HepG2 (cell line): ENCODE data around the gene FAM3D. TPM values are rescaled to one million over a fixed set of nuclear protein-coding genes. Genes with fewer than 3 reads are reported as not detected.

ENCODE experiments used
- ATAC-seq: fragments of 200-7000 bp; cut with Tn5 transposase; 3 replicates; pipeline ENCODE4 v1.9.1; 2020; ENCODE audit warnings: mild to moderate bottlenecking, moderate library complexity
- BruUV-seq: library from RNA; stranded (reverse); fragments of 400-500 nt; replicated peaks from 2 replicates; lab custom pipeline; 2021; lab: Mats Ljungman, UMichigan
- CTCF ChIA-PET: fragments of 300-600 bp; formaldehyde crosslinking; extraction: SDS; loops from one replicate; lab custom pipeline; 2021; ENCODE audit warnings: low total read pairs, inconsistent platforms, low intra/inter-chr PET ratio; lab: Yijun Ruan, JAX
- POLR2A ChIA-PET: fragments of 350-600 bp; sonication (Branson Sonifier 250); formaldehyde crosslinking; loops from one replicate; lab custom pipeline; 2020; ENCODE audit warnings: antibody characterized with exemption, inconsistent platforms; lab: Yijun Ruan, JAX
- DNase-seq: peaks from one replicate; pipeline ENCODE4 v3.0.0-alpha.2; 2015; ENCODE audit warnings: low spot score
- FAIRE-seq: peaks from 3 replicates; lab custom pipeline; 2011; peaks lifted over from hg19 to GRCh38; lab: Jason Lieb, UNC
- H2AFZ ChIP-seq: one replicate; pipeline ENCODE4 v1.6.1; 2011; ENCODE audit warnings: low read length, inconsistent platforms
- H3K27ac ChIP-seq: fragments of 300-600 bp; 3 replicates; pipeline ENCODE4 v1.8.0; 2011; ENCODE audit warnings: mixed run types, mild to moderate bottlenecking, mixed read lengths, low read length, inconsistent platforms; ENCODE audit not compliant: insufficient read depth; ENCODE audit errors: extremely low read length
- H3K27me3 ChIP-seq, 2 experiments: fragments of 200-600 bp in 1 of 2; 2 replicates in 1 of 2; 3 replicates in 1 of 2; pipeline versions ENCODE4 v1.6.0 to v1.8.0; 2011; ENCODE audit warnings: low read length in 2 of 2, mild to moderate bottlenecking in 2 of 2, moderate library complexity in 2 of 2, inconsistent platforms in 1 of 2; ENCODE audit not compliant: insufficient read depth in 2 of 2, control insufficient read depth in 1 of 2
- H3K36me3 ChIP-seq, 2 experiments: fragments of 200-600 bp in 1 of 2; replicated peaks in 1 of 2; 2 replicates in 1 of 2; 3 replicates in 1 of 2; pipeline versions ENCODE4 v1.5.1 to v1.8.0; 2011; ENCODE audit warnings: low read length in 2 of 2, inconsistent platforms in 1 of 2; ENCODE audit not compliant: insufficient read depth in 2 of 2, control insufficient read depth in 1 of 2
- H3K4me1 ChIP-seq: 2 replicates; pipeline ENCODE4 v1.5.1; 2012; ENCODE audit warnings: low read length, inconsistent platforms; ENCODE audit not compliant: insufficient read depth
- H3K4me2 ChIP-seq: 2 replicates; pipeline ENCODE4 v1.6.0; 2011; ENCODE audit warnings: low read depth, low read length, inconsistent platforms
- H3K4me3 ChIP-seq, 3 experiments: fragments of 200-600 bp in 1 of 3; sonication (generic), shearing (Covaris generic) in 1 of 3; replicated peaks in 1 of 3; 2 replicates each; pipeline ENCODE4 v1.5.1; 2011 to 2016; ENCODE audit warnings: low read length in 3 of 3, inconsistent platforms in 2 of 3, low read depth in 2 of 3, mild to moderate bottlenecking in 2 of 3, control low read depth in 1 of 3, mixed read lengths in 1 of 3; ENCODE audit not compliant: insufficient read depth in 1 of 3
- H3K79me2 ChIP-seq: one replicate; pipeline ENCODE4 v1.6.1; 2011; ENCODE audit warnings: low read length, inconsistent platforms; ENCODE audit not compliant: insufficient read depth
- H3K9ac ChIP-seq: 2 replicates; pipeline ENCODE4 v1.6.0; 2011; ENCODE audit warnings: mild to moderate bottlenecking, low read depth, low read length, inconsistent platforms; ENCODE audit not compliant: insufficient read depth
- H3K9me3 ChIP-seq: 2 replicates; pipeline ENCODE4 v1.5.1; 2012; ENCODE audit warnings: mild to moderate bottlenecking, low read length
- H4K20me1 ChIP-seq: 2 replicates; pipeline ENCODE4 v1.6.0; 2011; ENCODE audit warnings: inconsistent platforms, mild to moderate bottlenecking, low read length, moderate library complexity; ENCODE audit not compliant: insufficient read depth
- CEBPG ChIP-seq: IDR thresholded peaks from 2 replicates; pipeline ENCODE4 v1.6.1; 2016
- EHMT2 ChIP-seq: fragments of 200-600 bp; sonication (generic); IDR thresholded peaks from 2 replicates; pipeline ENCODE4 v1.7.0; 2017; ENCODE audit warnings: antibody characterized with exemption, low read depth, low read length, borderline replicate concordance
- HDAC6 ChIP-seq: fragments of 200-600 bp; sonication (generic); IDR thresholded peaks from 2 replicates; pipeline ENCODE4 v1.7.0; 2017; ENCODE audit warnings: mild to moderate bottlenecking, antibody characterized with exemption, low read length, low read depth
- KLF15 ChIP-seq: sonication (generic); formaldehyde crosslinking; IDR thresholded peaks from 2 replicates; pipeline ENCODE4 v1.8.1; 2023; ENCODE audit warnings: borderline replicate concordance, mild to moderate bottlenecking, inconsistent platforms, missing genetic modification reagents, mixed read lengths
- RFX3 ChIP-seq: IDR thresholded peaks from 2 replicates; pipeline ENCODE4 v1.6.1; 2016; ENCODE audit warnings: missing biosample characterization, missing genetic modification reagents
- RNF219 ChIP-seq: sonication (generic); formaldehyde crosslinking; IDR thresholded peaks from 2 replicates; pipeline ENCODE4 v1.5.0; 2020; ENCODE audit warnings: mild to moderate bottlenecking, missing genetic modification reagents
- SIX4 ChIP-seq: sonication (generic); formaldehyde crosslinking; IDR thresholded peaks from 2 replicates; pipeline ENCODE4 v1.4.0; 2020; ENCODE audit warnings: missing genetic modification reagents
- SMARCE1 ChIP-seq: fragments of 450-650 bp; IDR thresholded peaks from 2 replicates; pipeline ENCODE4 v1.6.1; 2017; ENCODE audit warnings: borderline replicate concordance
- ZBTB25 ChIP-seq: IDR thresholded peaks from 2 replicates; pipeline ENCODE4 v1.6.1; 2018; ENCODE audit warnings: missing genetic modification reagents
- ZFP41 ChIP-seq: sonication (generic); formaldehyde crosslinking; IDR thresholded peaks from 2 replicates; pipeline ENCODE4 v1.4.0; 2020; ENCODE audit warnings: mild to moderate bottlenecking, missing genetic modification reagents, borderline replicate concordance
- ZNF337 ChIP-seq: sonication (generic); formaldehyde crosslinking; IDR thresholded peaks from 2 replicates; pipeline ENCODE4 v1.5.1; 2020; ENCODE audit warnings: missing genetic modification reagents, low read depth, mild to moderate bottlenecking, borderline replicate concordance
- ZNF556 ChIP-seq: sonication (generic); formaldehyde crosslinking; IDR thresholded peaks from 2 replicates; pipeline ENCODE4 v1.4.0; 2020; ENCODE audit warnings: mild to moderate bottlenecking, missing genetic modification reagents, borderline replicate concordance
- ZNF615 ChIP-seq: sonication (generic); formaldehyde crosslinking; IDR thresholded peaks from 2 replicates; pipeline ENCODE4 v1.5.0; 2020; ENCODE audit warnings: mild to moderate bottlenecking, missing genetic modification reagents, borderline replicate concordance
- ZNF747 ChIP-seq: sonication (generic); formaldehyde crosslinking; IDR thresholded peaks from 2 replicates; pipeline ENCODE4 v1.8.1; 2023; ENCODE audit warnings: missing genetic modification reagents, mild to moderate bottlenecking, borderline replicate concordance
- ZNF816 ChIP-seq: sonication (generic); formaldehyde crosslinking; IDR thresholded peaks from 2 replicates; pipeline ENCODE4 v1.8.0; 2022; ENCODE audit warnings: missing genetic modification reagents, mild to moderate bottlenecking, borderline replicate concordance
- ZSCAN30 ChIP-seq: sonication (generic); formaldehyde crosslinking; IDR thresholded peaks from 2 replicates; pipeline ENCODE4 v1.5.0; 2020; ENCODE audit warnings: mild to moderate bottlenecking, missing genetic modification reagents
- WGBS: methylation state at CpG from one replicate; pipeline ENCODE4 v1.1.6; 2017; ENCODE audit warnings: low lambda C conversion rate; 5-methylcytosine and 5-hydroxymethylcytosine counted together
- in situ Hi-C: cut with HindIII; loops from 2 replicates; pipeline ENCODE4 v1.10.0; 2017; ENCODE audit warnings: low pct_unique_long_range_greater_than_20kb; ENCODE audit not compliant: extremely low pct_ligation_motif_present
- intact Hi-C: fragments of 100-400 bp; cut with micrococcal nuclease; formaldehyde crosslinking; loops from one replicate; pipeline ENCODE4 v1.10.0; 2022; ENCODE audit not compliant: unreplicated experiment
- polyA plus RNA-seq, 8 experiments: library from polyadenylated mRNA; depleted of rRNA in 3 of 8; stranded (reverse) in 7 of 8; unstranded in 1 of 8; fragments of >200 nt; fragmentation: Illumina TruSeq in 4 of 8; extraction: Trizol in 4 of 8; gene quantifications; 2 replicates each; pipeline versions ENCODE4 v1.2.1 to v1.2.3, GENCODE V29; 2011 to 2016; ENCODE audit warnings: low read depth in 4 of 8, missing spikeins in 1 of 8, mixed read lengths in 1 of 8; ENCODE audit not compliant: insufficient read depth in 1 of 8
- total RNA-seq, 5 experiments: library from RNA; depleted of rRNA; stranded (reverse); fragments of >200 nt; fragmentation: Illumina TruSeq; extraction: Trizol; gene quantifications; 2 replicates each; pipeline ENCODE4 v1.2.3, GENCODE V29; 2016; ENCODE audit warnings: low read depth in 1 of 5
- TF ChIP-seq, protein P1 (sequence below): sonication (generic); formaldehyde crosslinking; IDR thresholded peaks from 2 replicates; pipeline ENCODE4 v1.4.0; 2020; ENCODE audit warnings: mild to moderate bottlenecking, missing genetic modification reagents
- TF ChIP-seq, protein P2 (sequence below): conservative IDR thresholded peaks from 2 replicates; pipeline ENCODE4 v1.6.1; 2018; ENCODE audit warnings: missing genetic modification reagents

FAM3D gene
- total and polyA plus RNA-seq, 2 of the 13 experiments (the other 11 are each of a cell fraction or from before 2014, with no cell fraction given) = not detected

DNA sequence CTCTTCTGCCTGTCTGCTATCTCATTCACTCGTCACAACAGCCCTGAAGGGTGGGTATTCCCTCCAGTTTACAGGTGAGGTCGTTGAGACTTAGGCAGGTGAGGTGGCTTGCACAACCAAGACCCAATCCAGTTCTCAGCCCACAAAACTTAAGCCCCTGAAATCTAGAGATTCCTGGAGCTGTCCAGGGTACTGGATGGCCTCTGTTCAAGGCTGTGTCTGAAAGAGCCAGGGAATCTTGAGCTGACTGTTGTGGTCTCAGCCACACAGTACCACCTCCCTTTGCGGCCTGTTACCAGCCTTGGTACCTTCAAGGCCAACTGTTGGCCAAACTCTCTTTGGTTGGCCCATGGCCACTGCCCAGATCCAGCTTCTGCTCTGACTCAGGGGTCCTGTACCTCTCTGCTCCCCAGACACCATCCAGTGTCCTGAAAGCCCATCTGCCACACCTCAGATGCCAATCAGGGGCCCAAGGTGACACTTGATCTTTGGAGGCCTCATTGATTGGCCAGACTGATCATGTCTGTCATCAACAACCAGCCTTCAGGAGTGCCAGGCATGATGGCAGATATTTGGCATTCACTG, 78.5 kb downstream of the FAM3D start:
- FAIRE-seq (no peak), DNase-seq (no peak), ATAC-seq (no peak)
- Histone ChIP-seq H3K27me3 (peaks cover 0 to 9% of the 10 kb centered on the region in 2 experiments; a peak in 3 of 5 replicates), H3K4me1 (peaks cover 14% of the 10 kb centered on the region), H3K79me2 (no peaks in the 10 kb centered on the region), H4K20me1 (no peaks in the 10 kb centered on the region), H3K4me3 (no peak overlapping the region), H3K9ac (no peak overlapping the region), H3K36me3 (no peaks in the 10 kb centered on the region), H3K4me2 (no peak overlapping the region), H3K27ac (no peak overlapping the region), H2AFZ (no peak overlapping the region), H3K9me3 (no peaks in the 10 kb centered on the region)
- WGBS = 0% methylated on average over 3 of the region's 3 CpGs
- in situ Hi-C loops (no loop called here), intact Hi-C loops (loop anchor here (2.0 kb wide), 1 partner anchor 69 kb away; no protein-coding TSS in a partner anchor)
- no TSS peak for BruUV-seq
- CTCF ChIA-PET = no interaction called here
- POLR2A ChIA-PET = no interaction called here
- TF ChIP-seq HDAC6 (no peak), ZBTB25 (CRISPR knock-in tag) (0 out of 2 replicates have a peak, but pooled peaks have one; percentile 53), ZNF615 (CRISPR knock-in tag) (no peak), ZFP41 (CRISPR knock-in tag) (no peak), CEBPG (no peak), ZNF556 (CRISPR knock-in tag) (no peak), EHMT2 (0 out of 2 replicates have a peak, but pooled peaks have one; percentile 74), KLF15 (CRISPR knock-in tag) (no peak), SIX4 (CRISPR knock-in tag) (peak; percentile 29; the same call in 1 of the 2 replicates), ZNF816 (CRISPR knock-in tag) (no peak), ZSCAN30 (CRISPR knock-in tag) (no peak), ZNF747 (CRISPR knock-in tag) (no peak), RNF219 (CRISPR knock-in tag) (no peak), ZNF337 (CRISPR knock-in tag) (no peak), SMARCE1 (no peak), RFX3 (CRISPR knock-in tag) (no peak)
- TF ChIP-seq, protein P1, sequence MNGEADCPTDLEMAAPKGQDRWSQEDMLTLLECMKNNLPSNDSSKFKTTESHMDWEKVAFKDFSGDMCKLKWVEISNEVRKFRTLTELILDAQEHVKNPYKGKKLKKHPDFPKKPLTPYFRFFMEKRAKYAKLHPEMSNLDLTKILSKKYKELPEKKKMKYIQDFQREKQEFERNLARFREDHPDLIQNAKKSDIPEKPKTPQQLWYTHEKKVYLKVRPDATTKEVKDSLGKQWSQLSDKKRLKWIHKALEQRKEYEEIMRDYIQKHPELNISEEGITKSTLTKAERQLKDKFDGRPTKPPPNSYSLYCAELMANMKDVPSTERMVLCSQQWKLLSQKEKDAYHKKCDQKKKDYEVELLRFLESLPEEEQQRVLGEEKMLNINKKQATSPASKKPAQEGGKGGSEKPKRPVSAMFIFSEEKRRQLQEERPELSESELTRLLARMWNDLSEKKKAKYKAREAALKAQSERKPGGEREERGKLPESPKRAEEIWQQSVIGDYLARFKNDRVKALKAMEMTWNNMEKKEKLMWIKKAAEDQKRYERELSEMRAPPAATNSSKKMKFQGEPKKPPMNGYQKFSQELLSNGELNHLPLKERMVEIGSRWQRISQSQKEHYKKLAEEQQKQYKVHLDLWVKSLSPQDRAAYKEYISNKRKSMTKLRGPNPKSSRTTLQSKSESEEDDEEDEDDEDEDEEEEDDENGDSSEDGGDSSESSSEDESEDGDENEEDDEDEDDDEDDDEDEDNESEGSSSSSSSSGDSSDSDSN (CRISPR knock-in tag) = no peak
- TF ChIP-seq, protein P2, sequence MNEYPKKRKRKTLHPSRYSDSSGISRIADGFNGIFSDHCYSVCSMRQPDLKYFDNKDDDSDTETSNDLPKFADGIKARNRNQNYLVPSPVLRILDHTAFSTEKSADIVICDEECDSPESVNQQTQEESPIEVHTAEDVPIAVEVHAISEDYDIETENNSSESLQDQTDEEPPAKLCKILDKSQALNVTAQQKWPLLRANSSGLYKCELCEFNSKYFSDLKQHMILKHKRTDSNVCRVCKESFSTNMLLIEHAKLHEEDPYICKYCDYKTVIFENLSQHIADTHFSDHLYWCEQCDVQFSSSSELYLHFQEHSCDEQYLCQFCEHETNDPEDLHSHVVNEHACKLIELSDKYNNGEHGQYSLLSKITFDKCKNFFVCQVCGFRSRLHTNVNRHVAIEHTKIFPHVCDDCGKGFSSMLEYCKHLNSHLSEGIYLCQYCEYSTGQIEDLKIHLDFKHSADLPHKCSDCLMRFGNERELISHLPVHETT (CRISPR knock-in tag) = no peak
